GM18505 (cell line): ENCODE measurements around the gene CD58.
"Not testable (repeated sequence)": the region's sequence is repeated elsewhere in the genome, so short reads cannot be mapped to it uniquely, and the experiment has no call there.

Experiments used
- ATAC-seq: cut with Tn5 transposase; IDR thresholded peaks from one replicate; pipeline ENCODE4 v1.9.1; 2021; ENCODE audit not compliant: unreplicated experiment
- POLR2A ChIP-seq: IDR thresholded peaks from 4 replicates; pipeline ENCODE4 v1.6.1; 2011; ENCODE audit warnings: borderline replicate concordance; ENCODE audit not compliant: insufficient read depth, insufficient read length; ENCODE audit errors: extremely low read depth

The CD58 gene, protein sequence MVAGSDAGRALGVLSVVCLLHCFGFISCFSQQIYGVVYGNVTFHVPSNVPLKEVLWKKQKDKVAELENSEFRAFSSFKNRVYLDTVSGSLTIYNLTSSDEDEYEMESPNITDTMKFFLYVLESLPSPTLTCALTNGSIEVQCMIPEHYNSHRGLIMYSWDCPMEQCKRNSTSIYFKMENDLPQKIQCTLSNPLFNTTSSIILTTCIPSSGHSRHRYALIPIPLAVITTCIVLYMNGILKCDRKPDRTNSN

DNA sequence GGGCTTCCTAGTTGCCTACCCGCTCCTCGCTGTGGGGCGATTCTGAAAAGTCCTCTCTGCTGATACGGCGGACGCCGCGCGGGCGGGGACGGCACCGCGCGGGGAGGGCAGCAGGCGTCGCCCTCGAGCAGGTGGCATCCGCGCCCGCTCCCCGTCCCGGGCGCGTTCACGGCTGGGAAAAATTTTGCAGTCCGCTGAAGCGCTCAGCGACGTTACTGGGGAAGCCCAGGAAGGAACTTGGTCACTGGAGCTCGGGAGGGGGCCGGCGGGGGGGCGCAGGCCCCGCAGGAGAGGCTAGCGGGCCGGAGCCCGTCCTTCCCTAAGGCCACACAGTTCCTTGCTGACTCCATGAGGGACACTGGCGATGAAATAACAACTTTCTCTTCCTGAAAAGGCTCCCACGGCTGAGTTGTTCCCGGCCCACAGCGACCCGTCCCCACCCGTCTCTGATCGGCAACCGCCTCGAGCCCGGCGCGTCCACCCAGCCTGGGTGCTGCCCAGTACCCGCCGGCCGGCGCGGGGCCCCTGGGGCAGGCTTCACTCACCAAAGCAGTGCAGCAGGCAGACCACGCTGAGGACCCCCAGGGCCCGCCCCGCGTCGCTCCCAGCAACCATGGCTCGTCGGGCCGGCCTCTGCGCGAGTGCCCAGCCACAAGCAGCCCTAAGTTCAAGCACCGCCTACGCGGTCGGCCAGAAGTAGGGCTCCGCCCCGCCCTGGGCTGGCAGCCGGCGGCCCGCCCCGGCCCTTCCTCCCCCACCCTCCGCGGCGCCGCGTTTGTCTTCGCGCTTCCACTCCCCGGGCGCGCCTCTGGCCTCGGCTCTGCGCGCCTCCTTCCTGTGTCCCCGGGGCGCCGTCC is at the start of gene CD58:
Gene CD58, minus strand, starts transcription at position 669 of the 857 bp plus-strand sequence. Its CDS starts 54 bp downstream, at position 615.
- peak; percentile 93 for TF ChIP-seq POLR2A
- ATAC-seq, result peak; percentile 60

DNA sequence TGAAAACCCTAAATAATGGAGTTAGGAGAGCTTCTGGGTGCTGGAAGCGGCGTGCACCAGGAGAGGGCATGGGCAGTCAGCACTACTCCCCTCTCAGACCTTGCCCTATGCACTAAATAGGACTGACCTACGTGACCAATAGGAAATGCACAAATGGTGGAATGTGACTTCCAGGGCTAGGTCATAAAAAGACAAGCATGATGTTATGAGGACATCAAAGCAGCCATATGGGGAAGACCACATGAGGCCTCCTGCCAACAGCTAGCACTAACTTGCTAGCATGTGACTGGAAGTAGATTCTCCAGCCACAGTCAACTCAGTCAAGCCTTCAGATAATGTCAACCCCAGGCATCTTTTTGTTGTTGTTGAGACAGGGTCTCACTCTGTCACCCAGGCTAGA is 49.6 kb upstream of the CD58 start:
- ATAC-seq, result not testable (repeated sequence)

DNA sequence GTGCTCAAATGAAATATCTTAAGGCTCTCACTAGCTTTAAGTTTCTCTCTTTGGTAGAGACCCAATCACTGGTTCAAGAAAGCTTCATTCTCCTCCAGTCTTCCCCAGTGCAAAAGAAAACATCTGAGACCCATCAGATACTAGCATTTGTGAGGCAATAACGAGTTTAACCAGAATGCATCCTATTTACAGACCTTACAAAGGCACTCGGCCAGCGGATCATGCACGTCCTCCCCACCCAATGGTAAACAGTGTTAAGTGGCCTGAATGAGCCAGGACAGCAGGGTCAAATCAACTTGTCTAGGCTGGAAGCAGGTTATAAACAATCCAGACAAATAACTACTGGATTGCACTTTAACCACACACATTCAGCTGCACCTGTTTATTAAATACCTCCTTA is 48.3 kb upstream of the CD58 start:
- ATAC-seq, result not testable (repeated sequence)

DNA sequence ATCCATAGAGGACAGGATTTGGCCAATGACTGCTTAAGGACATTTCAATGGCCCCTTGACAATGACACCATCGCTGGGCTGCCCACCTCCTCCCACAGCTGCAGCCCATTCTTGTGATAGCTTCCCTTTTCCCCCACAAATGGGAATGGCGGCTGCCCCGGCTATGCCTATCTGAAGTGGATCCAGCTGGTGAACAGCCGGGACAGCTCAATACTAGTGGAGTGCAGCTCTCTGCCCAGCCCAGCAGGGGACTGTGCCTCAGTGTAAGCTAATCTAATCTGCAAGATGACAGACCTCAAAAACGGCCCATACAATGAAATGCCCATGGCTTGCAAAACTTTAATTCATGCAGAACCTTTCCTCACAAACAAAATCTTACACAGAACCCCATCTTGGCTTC is 47.0 kb upstream of the CD58 start:
- ATAC-seq, result not testable (repeated sequence)

DNA sequence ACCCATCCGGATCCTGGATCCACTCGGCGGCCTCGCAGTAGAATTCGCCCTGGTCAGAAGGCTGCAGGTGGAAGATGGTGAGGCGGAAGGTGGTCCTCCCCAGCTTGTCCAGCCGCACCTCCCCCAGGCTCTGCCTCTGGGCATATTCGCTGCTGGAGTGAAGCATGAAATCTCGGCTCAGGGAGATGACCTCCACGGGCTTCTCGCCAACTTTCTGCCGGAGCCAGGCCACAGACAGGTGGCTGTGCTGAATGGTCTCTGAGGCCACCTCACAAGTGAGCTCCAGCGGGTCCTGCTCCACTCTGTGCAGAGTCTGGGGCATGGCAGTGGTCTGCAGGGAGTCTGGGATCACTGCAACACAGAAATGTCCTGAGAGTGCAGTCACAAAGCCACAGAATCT is 43.0 kb upstream of the CD58 start:
- not testable (repeated sequence) for ATAC-seq

DNA sequence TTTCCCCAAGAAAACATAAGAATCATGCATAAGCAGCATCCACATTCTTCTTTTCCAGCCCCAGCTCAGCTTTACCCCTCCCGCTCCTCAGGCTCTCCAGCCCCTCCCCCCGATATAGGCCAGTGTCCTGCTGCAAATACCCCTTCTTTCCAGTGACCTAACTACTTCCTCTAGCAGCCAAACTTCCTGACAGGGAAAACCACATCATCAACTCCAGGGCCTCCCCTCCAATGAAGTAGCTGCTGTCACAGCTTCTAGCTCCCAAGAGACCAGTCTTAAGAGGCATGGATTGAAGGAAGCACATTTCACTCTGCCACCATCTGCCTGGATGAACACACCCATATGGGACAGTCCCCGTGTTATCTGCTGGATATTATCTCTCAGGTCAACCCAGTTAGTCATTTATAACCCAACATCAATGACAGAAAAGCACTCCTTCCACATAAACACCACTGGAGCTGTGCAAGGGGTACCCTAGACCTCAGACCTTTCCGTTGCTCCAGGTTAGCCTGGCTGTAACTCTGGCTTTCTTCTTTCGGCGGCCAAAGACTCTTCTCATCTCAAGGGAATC is 39.1 kb upstream of the CD58 start:
- ATAC-seq, result not testable (repeated sequence)

DNA sequence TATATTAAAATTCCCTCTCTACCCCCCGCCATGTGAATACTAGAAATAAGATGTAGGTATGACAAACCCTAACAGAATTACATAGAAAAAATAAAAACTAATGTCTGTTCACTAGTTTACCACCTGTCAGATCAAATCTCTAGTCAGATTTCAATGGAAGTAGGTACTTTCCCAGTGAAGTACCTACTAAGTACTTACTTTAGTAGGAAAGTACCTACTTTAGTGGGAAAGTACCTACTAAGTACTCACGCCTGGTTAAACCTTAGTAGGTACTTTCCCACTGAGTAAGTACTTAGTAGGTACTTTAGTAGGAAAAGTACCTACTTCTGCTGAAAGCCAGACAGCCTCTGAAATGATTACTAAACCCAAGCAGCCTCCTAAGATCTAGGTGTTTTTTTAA is 38.0 kb upstream of the CD58 start:
- not testable (repeated sequence) for ATAC-seq

DNA sequence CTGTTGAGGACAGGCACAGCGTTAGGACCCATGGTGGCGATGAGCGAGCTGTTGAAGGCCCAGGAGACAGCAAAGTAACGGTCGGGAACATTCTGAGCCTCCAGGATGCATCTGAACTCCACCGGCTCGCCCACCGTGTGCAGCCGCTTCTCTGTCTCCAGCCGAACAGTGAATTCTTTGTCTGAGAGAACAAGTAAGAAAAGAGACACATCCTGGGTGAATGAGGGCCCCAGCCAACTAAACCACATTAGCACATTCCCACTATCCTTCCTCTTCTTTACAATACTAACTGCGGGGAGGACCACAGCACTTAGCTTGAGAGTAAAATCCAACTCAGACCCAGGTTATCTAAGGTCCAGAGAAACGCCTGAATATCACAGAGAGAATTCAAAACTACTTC is 37.3 kb upstream of the CD58 start:
- not testable (repeated sequence) for ATAC-seq

DNA sequence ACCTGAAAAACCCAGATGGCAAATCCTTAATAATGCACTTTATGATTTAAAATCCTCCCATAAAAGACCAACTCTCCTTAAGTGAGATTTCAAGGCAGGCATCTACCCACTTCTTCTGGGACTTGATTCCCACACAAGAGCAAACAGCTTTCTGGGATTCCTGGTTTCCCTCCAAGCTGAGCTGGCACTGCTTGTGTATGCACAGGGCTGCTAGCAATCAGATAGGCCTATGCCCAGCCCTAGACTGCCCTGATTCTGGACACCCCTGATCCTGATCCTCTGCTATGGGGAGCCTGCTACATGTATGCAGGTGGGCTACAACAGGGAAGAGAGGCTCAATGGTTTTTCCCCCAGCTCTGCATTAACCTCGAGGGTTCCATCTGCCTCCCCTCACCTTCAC is 36.6 kb upstream of the CD58 start:
- not testable (repeated sequence) for ATAC-seq

DNA sequence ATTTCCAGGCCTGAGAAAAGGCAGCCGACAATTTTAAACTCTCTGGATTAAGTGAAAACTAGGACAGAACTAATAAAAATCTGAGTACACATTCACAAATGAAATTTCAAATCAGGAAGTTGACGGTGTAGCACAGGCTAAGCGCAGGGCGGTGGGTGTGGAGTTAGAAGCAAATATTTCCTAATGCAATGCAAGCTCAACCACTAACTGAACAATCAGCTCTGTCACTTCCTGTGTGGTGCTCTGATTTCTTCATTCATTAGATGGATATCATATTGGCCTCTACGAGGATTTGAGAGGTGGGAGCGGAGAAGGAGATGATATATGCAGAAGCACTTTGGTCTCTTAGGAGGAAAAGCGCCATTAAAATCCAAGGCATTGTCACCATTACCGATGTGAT is 35.2 kb upstream of the CD58 start:
- not testable (repeated sequence) for ATAC-seq

DNA sequence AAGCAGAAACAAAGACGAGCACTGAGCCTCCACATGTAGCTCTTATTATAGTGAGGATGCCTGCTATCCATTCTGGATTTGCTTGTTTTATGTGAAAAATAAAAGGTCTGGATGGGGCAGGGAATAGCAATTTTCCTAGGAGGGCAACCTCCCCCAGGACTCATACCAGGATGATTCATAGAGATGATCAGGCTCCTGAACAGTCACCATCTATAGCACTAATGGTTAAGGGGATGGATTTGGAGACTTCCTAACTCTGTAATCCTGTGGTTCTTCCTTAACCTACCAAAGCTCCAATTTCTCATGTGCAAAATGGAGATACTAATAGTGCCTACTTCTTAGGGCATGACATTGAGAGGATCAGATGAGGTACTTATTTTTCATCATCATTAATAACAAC is 34.5 kb upstream of the CD58 start:
- TF ChIP-seq POLR2A, result no peak
- ATAC-seq, result no peak

DNA sequence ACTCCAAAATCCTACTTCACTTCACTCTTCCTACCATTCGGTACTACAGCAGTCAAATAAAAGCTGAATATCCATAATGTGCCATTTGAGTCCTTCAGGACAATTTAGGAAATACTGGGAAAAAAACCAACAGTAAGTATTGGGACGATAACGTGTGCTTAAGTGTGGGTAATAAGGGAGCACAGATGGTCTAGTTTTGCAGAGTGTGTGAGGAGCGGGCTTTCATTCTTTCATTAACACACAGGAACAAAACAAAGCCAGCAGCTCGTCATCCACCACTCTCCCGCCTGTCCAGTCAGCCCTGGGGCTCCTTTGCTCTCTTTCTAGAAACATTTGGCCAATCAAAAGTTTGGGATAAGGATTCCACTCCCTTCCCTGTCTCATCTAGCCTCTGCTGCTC is 33.6 kb upstream of the CD58 start:
- ATAC-seq, result not testable (repeated sequence)

DNA sequence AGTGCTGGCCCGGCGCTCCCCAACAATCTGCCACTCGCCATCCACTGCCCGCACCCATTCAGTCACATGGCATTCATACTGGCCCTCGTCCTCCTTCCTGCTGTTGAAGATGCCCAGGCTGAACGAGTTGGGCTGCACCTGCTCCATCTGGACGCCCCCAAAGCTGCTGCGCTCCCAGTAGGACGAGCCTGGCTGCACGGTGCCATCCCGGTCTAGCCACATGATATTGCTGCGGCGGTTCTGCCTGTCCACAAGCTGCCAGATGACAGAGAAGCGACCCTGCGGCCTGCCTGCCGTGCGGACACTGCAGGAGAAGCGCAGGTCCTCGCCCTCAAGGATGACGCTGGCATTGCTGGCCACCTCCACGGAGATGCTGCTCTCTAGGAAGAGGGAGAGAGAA is 32.8 kb upstream of the CD58 start:
- ATAC-seq, result not testable (repeated sequence)

DNA sequence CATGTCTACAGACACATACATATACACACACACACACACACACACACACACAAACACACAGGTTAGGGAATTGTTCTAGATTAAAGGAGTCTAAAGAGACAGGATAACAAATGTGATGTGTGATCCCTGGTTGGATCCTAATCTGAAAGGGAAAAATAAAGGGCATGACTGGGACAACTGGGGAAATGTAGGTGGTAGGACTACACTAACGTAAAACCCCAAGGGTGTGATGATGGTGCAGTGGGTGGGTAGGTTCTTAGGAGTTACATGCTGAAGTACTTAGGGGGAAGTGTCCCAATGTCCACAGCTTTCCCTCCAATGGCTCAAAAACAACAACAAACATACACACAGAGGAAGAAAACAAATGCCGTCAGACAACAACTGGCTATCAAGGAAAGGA is 28.5 kb upstream of the CD58 start:
- not testable (repeated sequence) for ATAC-seq

DNA sequence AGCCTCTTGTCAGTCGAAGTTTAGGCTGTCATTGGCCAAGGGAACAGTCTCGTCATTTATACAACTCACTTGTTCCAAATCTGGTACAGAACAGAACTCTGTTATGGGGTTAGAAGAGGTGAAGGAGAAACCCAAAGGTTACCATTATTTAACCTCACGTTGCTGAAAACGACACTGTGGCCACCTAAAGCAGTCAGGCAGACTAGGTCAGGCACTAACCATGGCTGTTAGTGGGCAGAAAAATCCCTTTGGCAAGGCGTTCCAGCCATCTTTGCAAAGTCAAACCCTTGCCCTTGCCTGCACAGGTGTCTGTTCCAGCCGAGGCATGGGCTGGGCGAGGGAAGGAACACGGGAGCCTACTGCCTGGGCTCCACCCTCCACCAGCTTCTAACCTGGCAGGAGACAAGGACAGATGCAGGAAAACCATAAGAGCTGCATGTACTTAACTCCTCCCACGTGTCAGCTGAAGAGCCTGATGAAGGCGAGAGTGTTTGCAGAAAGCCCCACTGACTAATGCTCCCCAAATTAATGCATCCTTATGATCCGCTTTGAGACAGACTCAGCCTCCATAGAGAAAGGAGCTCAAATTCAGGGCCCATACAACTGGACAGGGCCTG is 27.7 kb upstream of the CD58 start:
- not testable (repeated sequence) for ATAC-seq

DNA sequence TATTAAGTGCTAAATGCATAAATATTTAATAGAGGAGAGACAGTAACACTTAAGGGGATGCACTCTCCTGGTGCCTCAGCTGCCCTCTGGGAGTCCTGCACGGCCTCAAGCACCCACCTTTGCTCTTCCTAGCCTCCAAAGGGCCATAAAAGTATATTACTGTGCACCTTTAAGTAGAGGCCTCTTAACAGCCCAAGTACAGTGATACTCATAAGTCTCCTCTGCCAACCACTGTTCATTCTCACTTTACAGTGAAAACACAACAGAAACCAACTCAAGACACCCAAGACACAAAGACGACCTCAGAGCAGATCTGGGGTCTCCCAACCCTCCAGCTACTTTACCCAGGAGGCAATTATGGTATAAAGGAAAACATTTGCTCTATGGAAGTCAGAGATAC is 26.6 kb upstream of the CD58 start:
- peak; percentile 67 for ATAC-seq

DNA sequence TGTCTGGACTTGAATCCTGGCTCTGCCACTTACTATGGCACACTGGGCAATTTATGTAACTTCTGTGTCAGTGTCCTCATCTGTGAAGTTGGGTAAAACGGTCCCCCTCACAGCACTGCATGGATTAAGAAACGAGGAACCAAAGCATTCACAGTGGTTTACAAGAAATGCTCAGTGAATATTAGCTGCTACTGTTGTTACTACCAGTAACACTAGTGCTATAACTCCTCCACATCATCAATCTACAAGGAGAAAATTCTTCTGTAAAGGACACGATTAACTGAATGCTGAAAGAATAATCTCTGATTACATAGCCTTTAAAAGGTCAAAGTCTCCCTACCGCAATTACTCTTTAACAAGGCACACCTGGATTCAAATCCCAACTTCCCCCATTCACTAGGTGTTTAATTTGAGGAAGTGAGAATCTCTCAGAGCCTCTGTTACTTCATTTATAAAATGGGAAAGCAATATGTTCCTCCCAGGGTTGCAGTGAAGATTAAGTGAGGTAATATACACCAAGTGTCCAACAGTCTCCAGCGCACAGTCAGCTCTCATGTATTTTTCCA is 26.0 kb upstream of the CD58 start:
- not testable (repeated sequence) for ATAC-seq

DNA sequence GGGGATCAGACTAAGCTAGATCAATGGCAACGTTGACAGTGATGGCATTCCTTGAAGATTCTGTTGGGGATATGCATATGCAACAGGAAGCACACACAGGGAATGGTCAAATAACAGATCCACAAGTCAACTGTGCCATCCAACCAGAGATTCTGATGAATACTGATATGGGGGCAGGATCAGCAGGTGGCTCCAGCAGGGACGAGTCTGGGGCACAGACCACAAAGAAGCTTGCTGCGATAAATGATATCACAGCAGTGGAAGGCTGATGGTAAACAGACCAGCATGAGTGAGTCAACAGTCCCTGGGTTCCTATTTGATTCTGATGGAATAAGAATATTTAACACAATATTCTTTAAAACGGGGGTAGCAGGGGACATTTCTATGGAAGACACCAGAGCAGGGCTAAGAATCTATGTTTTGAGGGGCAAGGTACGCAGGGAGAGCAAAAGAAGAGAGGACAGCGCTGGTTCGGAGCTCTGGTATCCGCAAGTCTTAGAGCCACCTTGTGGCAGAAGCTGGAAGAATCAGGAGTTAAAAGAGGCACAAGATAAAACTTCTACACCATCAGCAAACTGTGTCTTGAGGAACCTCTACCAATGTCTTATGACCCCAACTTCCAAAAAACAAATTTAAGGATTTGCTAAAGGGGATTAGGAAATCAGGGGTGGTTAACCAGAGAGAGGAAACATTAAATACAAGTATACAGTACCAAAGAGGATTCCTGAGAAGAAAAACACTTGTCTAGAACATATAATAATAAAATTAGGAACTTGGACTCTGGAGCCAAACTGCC is 25.3 kb upstream of the CD58 start:
- not testable (repeated sequence) for ATAC-seq

DNA sequence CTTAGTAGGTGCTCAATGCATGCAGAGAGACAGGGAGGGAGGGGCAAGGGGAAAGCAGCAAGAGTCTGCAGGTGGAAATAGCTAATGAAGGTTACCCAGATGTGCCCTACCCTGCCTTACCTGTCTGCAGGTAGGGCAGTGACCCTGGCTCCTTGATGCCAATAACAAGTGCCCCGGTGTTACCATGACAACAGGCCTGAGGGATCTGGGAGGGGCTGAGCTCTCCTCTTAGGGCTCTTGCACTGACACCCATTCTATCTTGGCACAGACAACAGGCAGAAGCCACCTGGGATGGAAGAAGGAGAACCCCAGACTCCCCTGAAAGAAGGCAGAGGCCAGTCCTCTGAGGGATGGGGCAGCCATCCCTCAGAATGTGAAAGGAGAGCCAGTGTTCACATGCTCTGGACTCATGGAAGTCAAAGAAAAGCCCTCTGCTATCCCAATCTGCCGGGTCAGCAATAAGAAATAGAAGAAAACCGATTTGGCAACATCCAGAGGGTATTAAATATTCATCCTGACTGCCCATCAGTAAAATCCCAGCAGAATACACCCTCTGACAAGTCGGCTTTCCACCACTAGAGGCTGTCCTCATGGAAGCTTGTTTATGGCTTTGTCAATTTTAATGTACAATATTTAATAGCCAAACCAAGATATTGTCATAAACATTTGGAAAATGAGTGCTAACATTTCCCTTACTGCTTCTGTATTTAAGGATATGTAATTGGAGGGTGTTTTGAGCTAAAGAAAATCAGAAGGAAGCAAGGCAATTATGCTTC is 24.4 kb upstream of the CD58 start:
- not testable (repeated sequence) for ATAC-seq
